ENCODE data around the gene INSM1.
"Not testable (repeated sequence)": the region's sequence is repeated elsewhere in the genome, so short reads cannot be mapped to it uniquely, and the experiment has no call there.

Gene INSM1, protein sequence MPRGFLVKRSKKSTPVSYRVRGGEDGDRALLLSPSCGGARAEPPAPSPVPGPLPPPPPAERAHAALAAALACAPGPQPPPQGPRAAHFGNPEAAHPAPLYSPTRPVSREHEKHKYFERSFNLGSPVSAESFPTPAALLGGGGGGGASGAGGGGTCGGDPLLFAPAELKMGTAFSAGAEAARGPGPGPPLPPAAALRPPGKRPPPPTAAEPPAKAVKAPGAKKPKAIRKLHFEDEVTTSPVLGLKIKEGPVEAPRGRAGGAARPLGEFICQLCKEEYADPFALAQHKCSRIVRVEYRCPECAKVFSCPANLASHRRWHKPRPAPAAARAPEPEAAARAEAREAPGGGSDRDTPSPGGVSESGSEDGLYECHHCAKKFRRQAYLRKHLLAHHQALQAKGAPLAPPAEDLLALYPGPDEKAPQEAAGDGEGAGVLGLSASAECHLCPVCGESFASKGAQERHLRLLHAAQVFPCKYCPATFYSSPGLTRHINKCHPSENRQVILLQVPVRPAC

DNA sequence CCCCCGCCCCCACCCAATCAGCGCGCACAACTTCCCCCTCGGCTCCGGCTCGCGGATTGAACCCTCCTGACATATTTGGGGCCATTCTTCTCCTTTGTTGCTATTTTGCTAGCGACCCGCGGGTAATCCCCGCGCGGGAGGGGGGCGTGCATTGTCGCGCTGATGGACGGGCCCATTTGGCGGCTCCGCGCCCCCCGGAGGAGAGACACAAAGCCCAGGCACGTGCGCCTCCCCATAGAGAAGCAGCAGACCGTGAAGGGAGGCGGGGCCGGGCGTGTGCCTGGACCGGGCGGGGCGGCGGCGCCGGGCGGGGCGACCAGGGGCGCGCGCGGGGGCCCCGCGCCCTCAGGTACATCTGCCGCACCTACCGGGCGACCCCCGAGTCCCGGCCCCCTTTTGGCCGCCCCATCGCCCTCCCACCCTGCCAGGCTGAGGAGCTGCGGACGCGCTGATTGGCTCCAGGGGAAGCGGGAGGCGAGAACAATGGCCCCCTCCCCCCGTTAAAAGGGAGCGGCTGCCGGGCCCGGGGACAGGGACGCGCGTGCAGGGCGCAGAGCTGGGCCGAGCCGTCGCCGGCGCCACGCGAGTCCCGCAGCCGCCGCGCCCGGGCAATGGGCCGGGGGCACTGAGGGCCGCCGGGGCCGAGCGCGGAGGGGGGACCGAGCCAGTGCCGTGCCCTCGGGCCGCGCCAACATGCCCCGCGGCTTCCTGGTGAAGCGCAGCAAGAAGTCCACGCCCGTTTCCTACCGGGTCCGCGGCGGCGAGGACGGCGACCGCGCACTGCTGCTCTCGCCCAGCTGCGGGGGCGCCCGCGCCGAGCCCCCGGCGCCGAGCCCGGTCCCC is at the start of gene INSM1:
INSM1 (plus strand) TSS at position 530 of the 843 bp plus-strand sequence; CDS start at position 694, 164 bp downstream.
- DNase-seq = no peak

DNA sequence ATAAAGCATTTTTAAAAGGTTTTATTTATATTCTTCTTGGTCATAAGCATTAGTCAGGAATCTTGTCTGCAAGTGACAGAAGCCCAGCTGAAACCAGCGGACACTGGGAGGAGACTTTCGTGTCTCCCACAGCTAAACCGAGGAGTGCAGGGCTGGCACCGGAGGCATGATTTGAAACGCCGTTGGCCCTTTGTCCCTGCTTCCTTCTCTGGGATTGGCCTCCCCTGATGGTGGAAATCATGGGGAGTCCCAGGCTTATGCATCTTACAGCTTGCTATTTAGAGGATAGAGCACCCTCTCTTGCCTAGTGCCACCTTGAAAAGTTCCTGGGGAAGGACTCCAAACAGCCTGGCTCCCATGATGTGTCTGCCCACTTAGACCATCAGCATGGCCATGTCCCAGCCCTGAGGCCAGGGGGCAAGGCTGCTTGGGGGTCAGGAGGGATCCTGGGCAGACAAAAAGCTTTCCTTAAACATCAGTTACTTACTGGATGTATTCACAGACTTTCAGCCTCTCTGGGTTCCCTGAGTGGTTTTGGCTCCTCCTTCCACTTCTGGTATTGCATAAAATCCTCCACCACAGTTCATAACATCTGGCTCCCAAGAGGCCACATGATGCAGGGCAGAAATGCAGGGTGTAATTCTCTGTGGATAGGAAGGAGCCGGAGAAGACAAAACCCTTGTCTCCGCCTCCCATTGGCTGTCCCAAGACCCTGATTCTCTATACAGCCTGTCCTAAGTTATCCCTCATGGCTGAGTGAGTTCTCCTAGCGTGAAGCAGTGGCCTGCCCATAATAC is 49.3 kb upstream of the INSM1 start:
- DNase-seq = no peak

DNA sequence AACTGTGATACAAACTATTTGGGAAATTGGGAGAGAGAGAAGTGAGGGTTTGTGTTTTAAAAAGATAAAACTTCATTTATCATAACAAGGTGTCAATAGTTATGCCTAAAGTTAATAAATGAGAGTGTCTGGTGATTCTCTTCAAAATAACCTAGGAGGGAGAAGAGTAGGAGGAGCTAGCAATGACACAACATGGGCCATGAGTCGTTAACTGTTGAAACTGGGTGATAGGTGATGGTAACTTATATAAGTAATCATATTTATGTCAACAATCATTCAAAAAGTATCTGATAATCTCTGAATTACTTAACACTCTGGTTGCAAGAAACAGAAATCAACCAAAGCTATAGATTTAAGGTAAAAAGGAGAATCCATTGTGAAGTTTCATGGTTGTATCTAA is 46.8 kb upstream of the INSM1 start:
- no peak for DNase-seq

DNA sequence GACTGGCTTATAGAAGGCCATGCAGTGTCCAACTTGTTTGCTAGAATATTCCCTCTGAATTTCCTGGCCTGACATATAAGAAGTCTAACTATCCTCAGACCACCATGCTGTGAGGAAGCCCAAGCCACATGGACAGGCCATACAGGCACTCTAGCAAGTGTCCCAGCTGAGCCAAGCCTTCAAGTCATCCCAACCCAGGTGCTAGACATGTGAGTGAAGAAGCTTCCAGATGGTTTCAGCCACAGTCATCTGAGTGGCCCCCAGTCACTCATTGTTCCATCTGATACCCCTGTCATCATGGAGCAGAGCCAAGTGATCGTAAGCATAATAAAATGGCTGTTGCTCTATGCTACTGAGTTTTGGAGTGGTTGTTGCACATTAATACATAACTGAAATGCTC is 46.0 kb upstream of the INSM1 start:
- no peak for DNase-seq

DNA sequence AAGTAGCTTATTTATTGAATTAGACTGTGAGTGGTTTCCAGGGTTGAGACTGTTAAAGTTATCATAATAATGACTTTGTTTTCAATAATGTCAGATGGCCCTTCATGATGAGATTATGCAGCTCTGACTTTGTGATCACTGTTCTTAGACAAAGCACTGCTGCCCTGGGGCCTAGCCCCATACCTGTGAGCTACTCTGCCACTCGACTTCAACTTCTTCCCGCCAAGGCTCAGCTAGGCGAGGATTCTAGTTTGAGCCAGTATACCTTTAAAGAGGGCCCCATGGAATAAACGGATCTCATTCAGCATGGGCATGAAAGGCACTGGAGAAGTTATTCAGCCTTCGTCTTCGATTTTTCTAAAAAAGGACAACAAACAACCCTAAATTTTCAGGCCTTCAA is 45.0 kb upstream of the INSM1 start:
- no peak for DNase-seq

DNA sequence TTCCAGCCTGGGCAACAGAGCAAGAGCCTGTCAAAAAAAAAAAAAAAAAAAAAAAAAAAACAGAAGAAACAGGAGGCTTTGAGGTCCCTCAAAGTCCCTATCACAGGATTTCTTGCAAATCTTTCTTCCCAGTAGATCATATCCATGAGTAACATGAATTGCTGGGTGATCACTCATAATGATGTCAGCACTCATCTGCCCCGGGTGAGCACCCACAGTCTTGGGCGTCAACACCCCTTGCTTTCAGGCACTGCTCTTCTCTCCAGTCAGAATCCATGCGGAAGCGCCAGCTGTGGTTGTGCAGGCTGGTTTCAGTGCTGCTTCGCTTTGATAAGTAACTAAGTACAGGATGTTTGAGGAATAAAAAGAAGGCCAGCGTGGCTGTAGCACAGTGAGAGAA is 40.2 kb upstream of the INSM1 start:
- DNase-seq = no peak

DNA sequence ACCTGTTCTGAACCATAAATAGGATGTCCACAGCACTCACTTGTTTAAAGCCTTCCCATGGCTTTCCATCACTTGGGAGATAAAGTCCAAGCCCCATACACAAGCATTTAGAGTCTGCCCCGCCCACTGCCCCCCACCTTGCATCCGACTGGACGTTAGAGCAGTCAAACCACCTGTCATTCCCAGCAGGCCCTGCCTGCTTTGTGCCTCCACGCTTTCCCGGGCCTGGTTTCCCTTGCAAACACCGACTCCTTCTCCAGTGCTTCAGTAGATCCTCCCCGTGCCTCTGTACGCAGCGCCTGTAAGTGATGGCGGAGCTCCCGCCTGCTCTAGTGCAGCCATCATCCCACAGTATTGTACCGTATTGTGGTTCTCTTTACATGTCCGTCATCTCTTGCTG is 38.3 kb upstream of the INSM1 start:
- no peak for DNase-seq

DNA sequence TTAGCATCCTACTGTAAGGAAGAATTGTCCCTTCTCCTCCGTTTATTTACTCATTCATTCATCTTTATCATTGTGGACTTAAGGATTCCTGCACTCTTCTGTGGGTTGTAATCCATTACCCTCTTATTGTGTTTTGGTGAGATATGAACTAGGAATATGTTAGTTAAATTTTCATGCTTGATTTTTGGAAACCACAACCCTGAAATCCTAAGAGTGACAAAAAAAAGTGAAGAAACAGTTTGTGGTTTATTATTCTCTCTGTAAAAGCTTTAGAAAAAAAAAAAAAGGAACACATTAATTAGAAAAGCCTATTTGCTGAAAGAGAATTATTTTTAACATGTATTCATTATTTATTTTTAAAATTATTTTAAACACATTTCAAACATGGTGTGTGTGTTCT is 36.7 kb upstream of the INSM1 start:
- DNase-seq = no peak

DNA sequence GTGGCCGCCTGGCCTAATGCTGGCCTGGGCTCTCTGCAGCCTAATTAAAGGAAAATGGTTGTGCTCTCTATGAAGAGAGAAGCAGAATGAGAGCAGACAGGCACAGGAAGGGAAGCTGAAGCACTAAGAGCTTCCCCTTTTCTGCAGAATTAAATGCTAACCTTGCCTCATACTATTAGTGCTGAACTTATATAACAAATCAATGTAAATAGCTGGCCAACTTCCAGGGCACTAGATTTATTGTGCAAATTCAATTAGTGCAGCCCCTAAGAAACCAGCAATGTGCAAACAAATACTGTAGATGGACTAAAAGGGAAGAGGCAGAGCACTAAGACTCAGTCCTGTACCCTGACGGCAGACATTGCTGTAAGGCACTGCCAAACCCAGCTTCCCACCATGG is 36.1 kb upstream of the INSM1 start:
- no peak for DNase-seq

DNA sequence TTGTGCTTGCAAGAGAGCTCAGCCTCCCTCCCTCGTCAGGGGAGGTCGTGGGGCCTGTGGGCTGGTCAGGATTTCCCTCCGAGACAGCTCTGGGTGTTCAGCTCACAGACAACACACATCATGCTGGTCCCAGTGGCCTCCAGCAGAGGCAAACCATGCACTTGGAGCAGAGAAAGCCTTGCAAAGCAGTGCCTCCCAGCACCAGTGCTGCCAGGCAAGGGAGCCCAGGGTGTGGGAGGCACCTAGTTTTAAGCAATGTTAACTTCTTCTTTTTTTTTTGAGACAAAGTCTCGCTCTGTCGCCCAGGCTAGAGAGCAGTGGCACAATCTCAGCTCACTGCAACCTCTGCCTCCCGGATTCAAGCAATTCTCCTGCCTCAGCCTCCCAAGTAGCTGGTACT is 34.0 kb upstream of the INSM1 start:
- DNase-seq = no peak

DNA sequence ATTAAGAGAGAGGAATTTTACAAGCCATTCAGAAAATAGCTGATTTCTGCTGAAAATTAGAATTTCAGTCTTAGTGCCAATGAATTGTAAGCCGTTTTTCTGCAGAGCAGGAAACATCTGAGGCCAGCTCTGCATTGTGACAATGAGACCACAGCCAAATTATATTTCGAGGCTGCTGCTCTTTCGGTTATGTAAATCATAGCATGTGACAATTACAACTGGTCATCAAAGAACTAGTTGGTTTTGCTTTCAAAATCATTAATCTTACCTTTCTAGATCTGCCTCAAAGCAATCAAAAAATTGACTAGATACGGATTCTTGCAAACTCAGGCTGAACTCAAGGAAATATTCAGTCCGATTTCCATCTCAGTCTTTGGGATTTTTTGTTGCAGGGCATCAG is 33.4 kb upstream of the INSM1 start:
- DNase-seq = no peak

DNA sequence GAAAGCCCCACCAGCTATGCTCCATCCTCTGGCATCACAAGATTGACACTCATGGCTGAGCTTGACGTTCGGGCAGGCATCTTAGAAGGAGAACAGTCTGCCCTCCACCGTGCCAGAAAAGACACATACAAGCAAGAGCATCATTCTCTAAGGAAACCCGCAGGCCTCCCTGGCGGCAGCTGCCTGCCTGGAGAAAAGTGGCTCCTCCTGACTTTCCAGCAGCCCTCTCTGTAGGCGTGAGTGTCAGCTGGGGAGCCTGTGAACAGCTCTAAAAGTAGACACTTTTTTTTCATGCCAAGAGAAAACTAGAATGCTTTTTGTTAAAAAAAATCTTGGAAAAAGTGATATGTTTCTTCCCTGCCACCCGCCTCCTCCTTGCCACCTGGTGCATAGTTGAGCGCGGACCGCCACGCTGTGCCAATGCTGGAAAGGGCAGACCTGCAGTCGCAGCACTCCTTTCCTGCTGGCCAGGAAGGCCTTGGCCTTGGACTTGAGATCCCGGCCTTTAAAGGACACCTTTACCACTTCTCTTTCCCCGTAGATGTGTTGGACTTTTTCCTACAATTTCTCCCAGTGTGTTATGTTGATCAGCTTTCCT is 29.7 kb upstream of the INSM1 start:
- DNase-seq = no peak

DNA sequence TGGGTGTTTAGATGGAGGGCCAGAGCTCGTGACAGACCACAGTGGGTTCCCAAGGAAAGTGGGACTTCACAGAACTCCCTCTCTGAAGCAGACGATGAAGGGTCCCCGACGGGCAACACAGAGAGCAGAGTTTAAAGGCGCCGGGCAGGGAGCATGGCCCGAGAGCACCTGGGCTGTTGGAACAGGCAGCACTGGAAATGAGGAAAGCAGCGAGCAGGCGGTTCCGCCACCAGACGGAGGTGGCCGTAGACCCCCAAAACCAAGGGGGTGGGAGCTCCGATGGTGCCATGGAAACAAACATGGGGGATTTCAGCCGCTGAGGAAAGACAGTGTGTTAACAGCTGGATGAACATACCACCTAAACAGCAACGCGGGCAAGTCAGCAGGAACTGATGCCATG is 27.5 kb upstream of the INSM1 start:
- DNase-seq = no peak

DNA sequence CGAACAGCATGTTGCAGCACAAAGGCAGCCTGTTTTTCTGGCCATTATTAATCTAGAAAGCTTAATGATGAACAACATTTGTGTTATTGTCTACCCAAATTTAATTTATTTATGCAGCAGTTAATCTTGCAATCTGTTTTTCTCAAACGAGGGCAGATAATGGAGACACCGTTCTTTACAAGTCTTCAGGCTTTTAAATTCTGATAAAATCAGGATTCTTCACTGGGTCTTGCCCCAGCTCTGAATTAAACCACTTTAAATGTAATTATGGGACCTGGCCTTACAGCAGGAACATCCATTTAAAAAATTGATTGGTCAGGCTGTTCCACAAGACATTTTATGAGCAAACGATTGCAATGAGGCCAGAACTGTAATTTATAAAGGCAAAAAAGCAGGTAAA is 26.5 kb upstream of the INSM1 start:
- DNase-seq = no peak

DNA sequence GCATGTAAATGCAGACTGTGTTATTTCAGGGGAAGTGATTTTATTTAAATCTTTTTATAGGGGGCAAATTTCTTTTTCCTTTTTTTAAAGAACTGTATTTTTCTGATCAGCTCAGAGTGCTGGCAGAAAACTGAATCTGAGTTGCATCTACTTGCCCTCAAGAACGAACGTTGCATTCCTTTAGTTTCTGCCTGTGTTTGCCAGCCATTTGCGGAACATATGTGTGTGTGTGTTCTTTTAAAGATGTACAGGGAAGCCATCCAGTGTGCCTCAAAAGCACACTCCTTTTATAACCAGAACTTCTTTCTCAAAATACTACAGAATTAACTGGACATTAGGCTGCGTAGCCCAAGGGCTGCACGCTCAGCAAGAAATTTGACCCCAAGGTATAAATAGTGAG is 25.8 kb upstream of the INSM1 start:
- no peak for DNase-seq

DNA sequence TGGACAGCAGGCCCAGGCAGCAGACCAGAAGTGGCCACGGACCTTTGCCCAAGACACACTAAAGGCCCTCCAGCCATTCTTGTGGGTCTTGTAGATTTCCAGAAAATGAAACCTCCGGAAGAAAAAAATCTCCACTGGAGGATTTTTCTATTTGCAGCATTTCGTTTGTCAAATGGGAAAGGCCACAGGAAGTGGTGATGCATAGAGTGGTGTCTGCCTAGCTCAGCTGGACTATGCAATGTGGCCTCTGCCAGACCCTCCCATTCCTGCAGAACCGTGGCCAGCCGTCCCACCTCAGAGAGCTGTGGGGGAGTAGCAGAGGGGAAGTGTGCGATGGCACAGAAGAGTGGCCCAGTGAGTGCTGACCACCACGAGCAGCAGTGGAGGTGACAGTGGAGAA is 24.0 kb upstream of the INSM1 start:
- no peak for DNase-seq

DNA sequence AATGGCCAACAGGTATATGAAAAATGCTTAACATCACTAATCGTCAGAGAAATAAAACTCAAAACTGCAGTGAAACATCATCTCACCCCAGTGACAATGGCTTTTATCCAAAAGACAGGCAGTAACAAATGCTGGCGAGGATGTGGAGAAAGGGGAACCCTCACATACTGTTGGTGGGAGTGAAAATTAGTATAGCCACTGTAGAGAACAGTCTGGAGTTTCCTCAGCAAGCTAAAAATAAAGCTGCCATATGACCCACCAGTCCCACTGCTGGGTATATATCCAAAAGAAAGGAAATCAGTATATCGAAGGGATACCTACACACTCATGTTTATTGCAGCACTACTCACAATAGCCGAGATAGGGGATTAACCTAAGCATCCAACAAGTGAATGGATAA is 23.4 kb upstream of the INSM1 start:
- DNase-seq = no peak

DNA sequence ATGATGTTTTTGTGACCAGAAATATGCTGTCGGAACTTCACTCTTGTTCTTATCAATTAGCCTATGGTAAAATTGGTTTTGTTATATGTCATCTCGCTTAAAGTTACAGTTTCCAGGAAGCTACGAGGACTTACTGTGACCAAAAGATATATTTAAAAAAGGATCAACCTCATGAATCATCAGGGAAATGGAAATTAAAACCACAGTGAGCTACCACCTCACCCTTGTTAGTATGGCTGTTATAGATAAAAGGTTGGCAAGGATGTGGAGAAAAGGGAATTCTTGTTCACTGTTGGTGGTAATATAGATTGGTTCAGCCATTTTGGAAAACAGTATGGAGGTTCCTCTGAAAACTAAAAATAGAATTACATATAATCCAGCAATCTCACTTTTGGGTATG is 14.3 kb upstream of the INSM1 start:
- no peak for DNase-seq

DNA sequence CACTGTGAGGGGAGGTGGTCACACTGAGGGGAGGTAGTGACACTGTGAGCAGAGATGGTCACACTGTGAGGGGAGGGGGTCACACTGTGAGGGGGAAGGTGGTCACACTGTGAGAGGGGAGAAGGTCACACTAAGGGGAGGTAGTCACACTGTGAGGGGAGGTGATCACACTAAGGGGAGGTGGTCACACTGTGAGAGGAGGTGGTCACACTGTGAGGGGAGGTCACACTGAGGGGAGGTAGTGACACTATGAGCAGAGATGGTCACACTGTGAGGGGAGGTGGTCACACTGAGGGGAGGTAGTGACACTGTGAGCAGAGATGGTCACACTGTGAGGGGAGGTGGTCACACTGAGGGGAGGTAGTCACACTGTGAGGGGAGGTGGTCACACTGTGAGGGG is 12.4 kb upstream of the INSM1 start:
- DNase-seq = not testable (repeated sequence)

DNA sequence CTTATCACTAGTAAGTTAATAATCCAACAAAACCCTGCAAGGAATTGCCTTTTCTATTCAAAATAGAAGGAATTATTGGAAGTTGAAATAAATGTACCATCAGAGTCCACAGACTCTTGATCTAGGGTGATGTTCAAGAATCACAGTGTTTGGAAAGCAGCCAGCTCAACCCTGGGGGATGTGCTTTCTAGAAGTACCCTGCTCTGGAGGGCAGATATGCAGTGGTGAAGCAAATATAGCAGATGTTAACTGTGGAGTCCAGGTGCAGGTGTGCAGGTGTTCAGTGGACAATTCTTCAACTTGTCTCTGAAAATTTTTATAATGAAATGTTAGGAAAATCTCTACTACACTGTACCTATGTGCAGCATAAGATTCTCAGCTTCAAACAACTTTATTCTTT is 9.1 kb upstream of the INSM1 start:
- no peak for DNase-seq

DNA sequence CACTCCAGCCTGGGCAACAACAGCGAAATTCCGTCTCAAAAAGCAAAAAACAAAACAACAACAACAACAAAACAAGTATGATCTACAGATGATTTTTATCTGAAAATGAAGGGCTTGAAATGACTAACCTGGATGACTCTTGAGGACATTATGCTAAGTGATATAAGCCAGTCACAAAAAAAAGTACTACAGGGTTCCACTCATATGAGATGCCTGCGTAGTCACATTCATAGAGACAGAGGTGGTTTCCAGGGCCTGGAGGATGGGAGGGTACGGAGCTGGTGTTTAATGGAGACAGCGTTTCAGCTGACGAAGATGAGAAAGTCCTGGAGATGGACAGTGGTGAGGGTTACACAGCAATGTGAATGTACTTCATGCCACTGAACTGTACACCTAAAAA is 8.3 kb upstream of the INSM1 start:
- no peak for DNase-seq

DNA sequence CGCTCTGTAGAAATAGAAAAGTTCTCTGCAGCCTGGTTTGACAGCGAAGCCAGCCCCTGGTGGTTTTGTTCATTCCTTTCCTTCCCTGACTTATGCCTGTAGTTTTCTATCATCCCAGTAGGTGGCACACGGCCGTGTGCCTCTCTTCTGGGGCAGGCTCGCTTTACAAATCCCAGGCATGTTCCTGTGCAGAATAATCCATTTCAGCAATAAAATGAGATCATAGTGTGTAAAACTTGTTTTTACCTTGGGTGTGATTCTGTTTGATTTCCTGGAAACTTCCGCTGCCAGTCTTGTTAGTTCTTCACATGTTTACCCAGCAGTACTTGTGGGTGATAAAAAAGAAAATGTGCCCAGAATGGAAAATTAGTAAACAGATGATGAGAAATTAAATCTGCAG is 7.4 kb upstream of the INSM1 start:
- peak; percentile 31 for DNase-seq

All from activated naive CD4-positive, alpha-beta T cell treated with Interleukin-2 at 50 U/mL for 16 hours (primary cell).